GM23248 (cell line): Measurements from ENCODE around the gene COQ9. TPM values are rescaled to one million over a fixed set of nuclear protein-coding genes. Genes with fewer than 3 reads are reported as not detected.

Source experiments
- DNase-seq: peaks from one replicate; pipeline ENCODE4 v3.0.0-alpha.2; 2015
- H2AFZ ChIP-seq: fragments of 200-600 bp; sonication (generic); 2 replicates; pipeline ENCODE4 v1.6.1; 2016; ENCODE audit warnings: antibody characterized with exemption
- H3F3A ChIP-seq: fragments of 200-600 bp; sonication (generic); 2 replicates; pipeline ENCODE4 v1.6.1; 2016; ENCODE audit warnings: mild to moderate bottlenecking, antibody characterized with exemption, mixed run types; ENCODE audit not compliant: insufficient read depth
- H3K27ac ChIP-seq: fragments of 200-600 bp; sonication (generic); 2 replicates; pipeline ENCODE4 v1.5.1; 2016; ENCODE audit warnings: mild to moderate bottlenecking
- H3K27me3 ChIP-seq: fragments of 200-600 bp; sonication (generic); replicated peaks from 2 replicates; pipeline ENCODE4 v1.6.1; 2016; ENCODE audit warnings: mild to moderate bottlenecking; ENCODE audit not compliant: insufficient read depth
- H3K36me3 ChIP-seq: fragments of 200-600 bp; sonication (generic); 2 replicates; pipeline ENCODE4 v1.6.1; 2016; ENCODE audit warnings: low read depth, mild to moderate bottlenecking
- H3K4me1 ChIP-seq: fragments of 200-600 bp; sonication (generic); 2 replicates; pipeline ENCODE4 v1.6.1; 2016; ENCODE audit warnings: mild to moderate bottlenecking; ENCODE audit not compliant: insufficient read depth
- H3K4me2 ChIP-seq: fragments of 200-600 bp; sonication (generic); one replicate; pipeline ENCODE4 v1.6.1; 2016; ENCODE audit warnings: mild to moderate bottlenecking; ENCODE audit not compliant: unreplicated experiment
- H3K4me3 ChIP-seq: fragments of 200-600 bp; sonication (generic); 2 replicates; pipeline ENCODE4 v1.5.1; 2016; ENCODE audit warnings: mild to moderate bottlenecking
- H3K79me2 ChIP-seq: fragments of 200-600 bp; sonication (generic); 2 replicates; pipeline ENCODE4 v1.6.1; 2016; ENCODE audit warnings: mild to moderate bottlenecking; ENCODE audit not compliant: insufficient read depth
- H3K9ac ChIP-seq: fragments of 200-600 bp; sonication (generic); 2 replicates; pipeline ENCODE4 v1.6.1; 2016; ENCODE audit warnings: mild to moderate bottlenecking
- H3K9me2 ChIP-seq: fragments of 200-600 bp; sonication (generic); 2 replicates; pipeline ENCODE4 v1.6.1; 2016; ENCODE audit warnings: mixed run types, mild to moderate bottlenecking, moderate library complexity; ENCODE audit not compliant: insufficient read depth
- H3K9me3 ChIP-seq: fragments of 200-600 bp; sonication (generic); one replicate; pipeline ENCODE4 v1.6.1; 2017; ENCODE audit warnings: low read depth
- H4K20me1 ChIP-seq: fragments of 200-600 bp; sonication (generic); 2 replicates; pipeline ENCODE4 v1.6.0; 2016; ENCODE audit not compliant: insufficient read depth
- EZH2 ChIP-seq: fragments of 200-600 bp; sonication (generic); IDR thresholded peaks from 2 replicates; pipeline ENCODE4 v1.6.1; 2018; ENCODE audit warnings: antibody characterized with exemption, mild to moderate bottlenecking; ENCODE audit not compliant: insufficient read depth, poor library complexity, severe bottlenecking
- EZH2phosphoT487 ChIP-seq: fragments of 200-600 bp; sonication (generic); IDR thresholded peaks from 2 replicates; pipeline ENCODE4 v1.6.1; 2018; ENCODE audit warnings: antibody characterized with exemption, moderate library complexity, mild to moderate bottlenecking, low read depth; ENCODE audit not compliant: insufficient read depth
- WGBS, 2 experiments: methylation state at CpG; one replicate each; pipeline ENCODE4 v1.1.6; 2015 to 2017; ENCODE audit warnings: low lambda C conversion rate in 2 of 2, low coverage in 1 of 2; ENCODE audit errors: missing lambda C conversion rate in 2 of 2; 5-methylcytosine and 5-hydroxymethylcytosine counted together
- in situ Hi-C: fragments of 300-500 bp; cut with MboI; formaldehyde crosslinking; loops from 2 replicates; pipeline ENCODE4 v1.15.0; 2020
- polyA plus RNA-seq: library from polyadenylated mRNA; unstranded; fragments of >200 nt; fragmentation: Nextera tagmentation; extraction: Ambion mirVana; gene quantifications from 2 replicates; pipeline ENCODE4 v1.2.1, GENCODE V29; 2016
- total RNA-seq: library from RNA; depleted of rRNA; stranded (reverse); fragments of >200 nt; shearing (Covaris generic); gene quantifications from 2 replicates; pipeline ENCODE4 v1.2.3, GENCODE V29; 2014

COQ9 gene
- total and polyA plus RNA-seq, 2 experiments from 2014 or later, result 41.3 to 41.8 TPM

DNA sequence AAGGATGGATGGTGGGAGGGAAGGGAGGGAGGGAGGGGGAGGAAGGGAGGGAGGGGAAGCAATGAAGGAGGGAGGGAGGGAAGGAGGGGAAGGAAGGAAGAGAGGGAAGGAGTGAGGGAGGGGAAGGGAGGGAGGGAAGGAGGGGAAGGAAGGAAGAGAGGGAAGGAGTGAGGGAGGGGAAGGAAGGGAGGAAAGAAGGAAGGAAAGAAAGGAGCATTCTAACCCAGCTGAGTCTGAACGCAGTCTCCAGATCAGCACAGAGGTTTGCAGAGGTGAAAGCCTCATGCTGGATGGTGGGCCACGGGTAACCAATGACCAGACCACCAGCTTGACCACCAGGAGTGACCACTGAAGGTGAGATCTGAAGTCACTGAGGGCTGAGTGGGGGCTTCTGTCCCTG, 24.1 kb upstream of the COQ9 start:
- H3K79me2 ChIP-seq, result no peaks in the 10 kb centered on the region
- no peak overlapping the region for H2AFZ ChIP-seq
- no peak for TF ChIP-seq EZH2phosphoT487
- no peak for TF ChIP-seq EZH2
- H3F3A ChIP-seq, result peaks cover 9% of the 10 kb centered on the region; the same call in 1 of the 2 replicates
- no peak overlapping the region for H3K4me3 ChIP-seq
- DNase-seq, result no peak
- no peak overlapping the region for H3K9ac ChIP-seq
- no peak overlapping the region for H3K4me2 ChIP-seq
- peaks cover 6% of the 10 kb centered on the region; the same call in 1 of the 2 replicates for H3K4me1 ChIP-seq
- H4K20me1 ChIP-seq, result no peaks in the 10 kb centered on the region
- no peaks in the 10 kb centered on the region for H3K36me3 ChIP-seq
- in situ Hi-C loops, result no loop called here
- H3K9me3 ChIP-seq, result no peaks in the 10 kb centered on the region
- 81 to 98% methylated on average over 2 of the region's 2 CpGs for WGBS, 2 experiments
- no peaks in the 10 kb centered on the region for H3K9me2 ChIP-seq
- H3K27me3 ChIP-seq, result no peaks in the 10 kb centered on the region
- no peak overlapping the region for H3K27ac ChIP-seq

DNA sequence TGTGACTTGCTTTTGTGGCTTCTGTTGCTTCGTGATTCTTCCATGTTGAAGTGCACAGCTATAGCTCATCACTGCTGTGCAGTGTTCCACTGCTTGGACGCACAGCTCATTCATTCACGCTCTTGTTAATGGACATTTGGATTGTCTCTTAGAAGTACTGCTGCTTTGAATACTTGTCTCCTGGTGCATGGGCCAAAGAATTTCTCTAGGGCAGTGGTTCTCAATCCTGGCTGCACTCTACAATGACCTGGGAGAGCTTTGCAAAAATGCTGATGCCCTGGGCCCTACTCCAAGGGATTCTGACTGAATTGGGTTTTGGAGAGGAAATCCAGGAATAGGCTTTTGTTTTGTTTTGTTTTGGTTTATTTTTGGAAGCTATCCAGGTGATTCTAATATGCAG, 22.7 kb upstream of the COQ9 start:
- DNase-seq, result no peak

DNA sequence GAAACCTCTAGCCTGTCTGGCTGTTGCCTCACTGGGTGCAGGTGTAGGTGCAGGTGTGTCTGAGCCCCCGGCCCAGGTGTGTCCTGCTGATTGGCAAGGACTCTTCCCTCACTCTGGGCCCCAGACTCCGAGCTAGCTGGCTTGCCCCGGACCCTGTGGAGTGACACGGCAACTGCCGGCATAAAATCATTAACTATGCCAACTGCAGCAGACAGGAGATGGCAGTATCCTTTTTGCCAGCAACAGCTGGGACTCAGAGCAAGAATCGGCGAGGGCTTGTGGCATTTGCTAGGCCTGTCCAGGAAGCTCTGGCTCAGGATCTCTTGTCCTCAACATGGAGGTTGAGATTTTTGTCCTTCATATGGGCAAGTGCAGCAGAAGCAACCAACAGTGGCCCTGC, 20.9 kb upstream of the COQ9 start:
- Histone ChIP-seq H3F3A (peaks cover 9% of the 10 kb centered on the region; the same call in 1 of the 2 replicates), H3K4me2 (no peak overlapping the region), H3K27ac (no peak overlapping the region), H3K36me3 (peaks cover 16% of the 10 kb centered on the region), H3K9ac (no peak overlapping the region), H4K20me1 (no peaks in the 10 kb centered on the region), H3K4me3 (no peak overlapping the region), H3K27me3 (no peaks in the 10 kb centered on the region), H3K79me2 (no peaks in the 10 kb centered on the region), H3K4me1 (peaks cover 6% of the 10 kb centered on the region; the same call in 1 of the 2 replicates), H3K9me3 (no peaks in the 10 kb centered on the region), H2AFZ (no peak overlapping the region), H3K9me2 (no peaks in the 10 kb centered on the region)
- in situ Hi-C loops, result no loop called here
- no peak for DNase-seq
- 88 to 93% methylated on average over 7 of the region's 7 CpGs for WGBS, 2 experiments
- TF ChIP-seq EZH2phosphoT487 (no peak), EZH2 (no peak)

More for the DNA sequence above, 22.7 kb upstream of the COQ9 start:
- no peak overlapping the region for H3K27ac ChIP-seq
- H3K4me1 ChIP-seq, result peaks cover 6% of the 10 kb centered on the region; the same call in 1 of the 2 replicates
- H3K9ac ChIP-seq, result no peak overlapping the region
- H3K4me2 ChIP-seq, result no peak overlapping the region
- no peaks in the 10 kb centered on the region for H3K9me3 ChIP-seq
- 38 to 40% methylated on average over 3 of the region's 3 CpGs for WGBS, 2 experiments
- no peaks in the 10 kb centered on the region for H3K79me2 ChIP-seq
- TF ChIP-seq EZH2 (no peak), EZH2phosphoT487 (no peak)
- H3K36me3 ChIP-seq, result no peaks in the 10 kb centered on the region; the same call in 1 of the 2 replicates
- H3K27me3 ChIP-seq, result no peaks in the 10 kb centered on the region
- no peak overlapping the region for H3K4me3 ChIP-seq
- no peaks in the 10 kb centered on the region for H4K20me1 ChIP-seq
- peaks cover 9% of the 10 kb centered on the region; the same call in 1 of the 2 replicates for H3F3A ChIP-seq
- no peaks in the 10 kb centered on the region for H3K9me2 ChIP-seq
- in situ Hi-C loops, result no loop called here
- no peak overlapping the region for H2AFZ ChIP-seq

DNA sequence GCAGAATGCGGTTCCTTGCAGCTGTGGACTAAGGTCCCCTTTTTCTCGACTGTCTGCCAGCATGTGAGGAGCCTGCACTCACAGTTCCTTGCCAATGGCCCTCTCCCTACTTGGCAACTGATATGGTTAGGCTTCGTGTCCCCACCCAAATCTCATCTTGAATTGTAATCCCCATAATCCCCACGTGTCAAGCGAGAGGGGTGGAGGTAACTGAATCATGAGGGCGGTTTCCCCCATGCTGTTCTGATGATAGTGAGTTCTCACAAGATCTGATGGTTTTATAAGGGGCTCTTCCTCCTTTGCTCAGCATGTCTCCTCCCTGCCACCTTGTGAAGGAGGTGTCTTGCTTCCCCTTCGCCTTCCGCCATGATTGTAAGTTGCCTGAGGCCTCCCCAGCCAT, 20.0 kb upstream of the COQ9 start:
- no peaks in the 10 kb centered on the region for H4K20me1 ChIP-seq
- no peak overlapping the region for H3K9ac ChIP-seq
- H3K9me3 ChIP-seq, result no peaks in the 10 kb centered on the region
- H3K79me2 ChIP-seq, result no peaks in the 10 kb centered on the region
- no peak overlapping the region for H3K4me2 ChIP-seq
- no peak overlapping the region for H3K4me3 ChIP-seq
- H2AFZ ChIP-seq, result no peak overlapping the region
- WGBS, 2 experiments, result 72 to 73% methylated on average over 8 of the region's 8 CpGs
- TF ChIP-seq EZH2 (no peak), EZH2phosphoT487 (no peak)
- no peak for DNase-seq
- peaks cover 5% of the 10 kb centered on the region; the same call in 1 of the 2 replicates for H3F3A ChIP-seq
- no peaks in the 10 kb centered on the region for H3K27me3 ChIP-seq
- no peak overlapping the region for H3K27ac ChIP-seq
- peaks cover 23% of the 10 kb centered on the region for H3K36me3 ChIP-seq
- in situ Hi-C loops, result no loop called here
- no peaks in the 10 kb centered on the region for H3K9me2 ChIP-seq
- H3K4me1 ChIP-seq, result peaks cover 3% of the 10 kb centered on the region; the same call in 1 of the 2 replicates

DNA sequence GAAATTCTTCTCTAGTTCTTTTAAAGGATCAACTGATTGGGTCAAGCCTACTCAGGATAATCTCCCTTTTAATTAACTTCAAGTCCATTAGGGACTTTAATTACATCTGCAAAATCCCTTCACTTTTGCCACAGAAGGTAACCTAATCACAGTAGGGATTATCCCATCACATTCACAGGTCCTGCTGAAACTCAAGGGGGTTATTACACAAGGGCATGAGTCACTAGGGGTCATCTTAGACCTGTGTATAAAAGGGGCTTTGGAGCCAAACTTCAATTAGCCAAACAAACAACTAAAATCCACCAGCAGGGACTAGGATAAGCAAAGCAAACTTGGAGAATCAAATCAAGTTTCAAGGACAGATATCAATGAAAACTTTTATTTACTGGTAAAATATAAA, 19.5 kb upstream of the COQ9 start:
- Histone ChIP-seq H4K20me1 (no peaks in the 10 kb centered on the region), H3K27ac (no peak overlapping the region), H3K36me3 (peaks cover 27% of the 10 kb centered on the region), H3K27me3 (no peaks in the 10 kb centered on the region), H3K9me3 (no peaks in the 10 kb centered on the region), H3K4me2 (no peak overlapping the region), H3K4me3 (no peak overlapping the region), H2AFZ (no peak overlapping the region), H3K79me2 (no peaks in the 10 kb centered on the region), H3K9me2 (no peaks in the 10 kb centered on the region), H3K4me1 (no peaks in the 10 kb centered on the region), H3F3A (no peaks in the 10 kb centered on the region), H3K9ac (no peak overlapping the region)
- no peak for TF ChIP-seq EZH2
- no peak for TF ChIP-seq EZH2phosphoT487
- in situ Hi-C loops, result no loop called here
- DNase-seq, result no peak
